GM18868 (cell line): ENCODE results near the gene CENPX.

Experiments used
- ATAC-seq: cut with Tn5 transposase; IDR thresholded peaks from one replicate; pipeline ENCODE4 v1.9.1; 2021; ENCODE audit warnings: mild to moderate bottlenecking, moderate library complexity; ENCODE audit not compliant: unreplicated experiment

CENPX gene

GRCh38 chr17:82013772-82014321 is 8.8 kb downstream of the CENPX start:
- ATAC-seq: no peak

GRCh38 chr17:82013341-82013740 is 9.3 kb downstream of the CENPX start:
- no peak for ATAC-seq

- ATAC-seq: no peak
Measured at GRCh38 chr17:82012640-82013295, 9.9 kb downstream of the CENPX start.

GRCh38 chr17:82012261-82012639 is 10.4 kb downstream of the CENPX start:
- ATAC-seq: no peak

- ATAC-seq: no peak
Measured at GRCh38 chr17:82011617-82012187, 11.0 kb downstream of the CENPX start.

GRCh38 chr17:82010575-82011525 is 11.8 kb downstream of the CENPX start:
- no peak for ATAC-seq

GRCh38 chr17:82009413-82009812 is 13.3 kb downstream of the CENPX start:
- no peak for ATAC-seq

GRCh38 chr17:82008941-82009405 is 13.7 kb downstream of the CENPX start:
- no peak for ATAC-seq

- no peak for ATAC-seq
Measured at GRCh38 chr17:82008258-82008940, 14.3 kb downstream of the CENPX start.

- no peak for ATAC-seq
Measured at GRCh38 chr17:82007495-82008257, 15.0 kb downstream of the CENPX start.

- no peak for ATAC-seq
Measured at GRCh38 chr17:82007228-82007494, 15.5 kb downstream of the CENPX start.

- no peak for ATAC-seq
Measured at GRCh38 chr17:82006468-82007227, 16.0 kb downstream of the CENPX start.

GRCh38 chr17:82005701-82006348 is 16.9 kb downstream of the CENPX start:
- no peak for ATAC-seq

- ATAC-seq: no peak
Measured at GRCh38 chr17:82004517-82005455, 17.9 kb downstream of the CENPX start.

- ATAC-seq: no peak
Measured at GRCh38 chr17:82003411-82004381, 19.0 kb downstream of the CENPX start.

- no peak for ATAC-seq
Measured at GRCh38 chr17:82001571-82002056, 21.1 kb downstream of the CENPX start.
